ENCODE data around the gene PISD. TPM values are rescaled to one million over a fixed set of nuclear protein-coding genes. Genes with fewer than 3 reads are reported as not detected.

Gene PISD
- total RNA-seq, 4 donors from 2014 or later, result 21.8 to 205 (median 42.2) TPM

GRCh38 chr22:31659246-31659645 is 2.8 kb downstream of the PISD start:
- DNase-seq, result no peak
- intact Hi-C loops (cut with DNase I; ENCODE audit: low total_unique reads), result no loop called here
- H3K27ac ChIP-seq, result no peak overlapping the region

GRCh38 chr22:31654408-31654807 is 7.6 kb downstream of the PISD start:
- no peak for TF ChIP-seq CTCF (IDR thresholded peaks at IDR 0.05)
- TF ChIP-seq POLR2A (IDR thresholded peaks at IDR 0.05), result no peak
- intact Hi-C loops (cut with DNase I; ENCODE audit: low total_unique reads), result no loop called here
- H3K27ac ChIP-seq, result no peak overlapping the region
- H3K27me3 ChIP-seq, result no peaks in the 10 kb centered on the region
- H3K36me3 ChIP-seq, result no peaks in the 10 kb centered on the region
- DNase-seq, result no peak
- no peaks in the 10 kb centered on the region for H3K4me1 ChIP-seq
- no peak overlapping the region for H3K4me3 ChIP-seq
- H3K9me3 ChIP-seq, result no peaks in the 10 kb centered on the region

More at GRCh38 chr22:31659246-31659645, 2.8 kb downstream of the PISD start:
- no peaks in the 10 kb centered on the region for H3K9me3 ChIP-seq
- H3K36me3 ChIP-seq, result no peaks in the 10 kb centered on the region
- no peak overlapping the region for H3K4me3 ChIP-seq
- H3K4me1 ChIP-seq, result no peaks in the 10 kb centered on the region
- no peak for TF ChIP-seq CTCF (IDR thresholded peaks at IDR 0.05)
- no peak for TF ChIP-seq POLR2A (IDR thresholded peaks at IDR 0.05)
- no peaks in the 10 kb centered on the region for H3K27me3 ChIP-seq

GRCh38 chr22:31653944-31654343 is 8.1 kb downstream of the PISD start:
- DNase-seq, result no peak
- TF ChIP-seq POLR2A (IDR thresholded peaks at IDR 0.05) (no peak), CTCF (IDR thresholded peaks at IDR 0.05) (no peak)
- Histone ChIP-seq H3K4me1 (no peaks in the 10 kb centered on the region), H3K36me3 (no peaks in the 10 kb centered on the region), H3K27me3 (no peaks in the 10 kb centered on the region), H3K27ac (no peak overlapping the region), H3K9me3 (no peaks in the 10 kb centered on the region), H3K4me3 (no peak overlapping the region)
- intact Hi-C loops (cut with DNase I; ENCODE audit: low total_unique reads), result no loop called here

GRCh38 chr22:31652911-31653684 is 8.9 kb downstream of the PISD start:
- Histone ChIP-seq H3K27ac (no peak overlapping the region), H3K4me3 (no peak overlapping the region), H3K27me3 (no peaks in the 10 kb centered on the region), H3K4me1 (no peaks in the 10 kb centered on the region), H3K9me3 (no peaks in the 10 kb centered on the region), H3K36me3 (no peaks in the 10 kb centered on the region)
- intact Hi-C loops (cut with DNase I; ENCODE audit: low total_unique reads), result no loop called here
- no peak for DNase-seq
- TF ChIP-seq POLR2A (IDR thresholded peaks at IDR 0.05), result no peak

- no peak overlapping the region for H3K4me3 ChIP-seq
- intact Hi-C loops (cut with DNase I; ENCODE audit: low total_unique reads), result no loop called here
- no peaks in the 10 kb centered on the region for H3K9me3 ChIP-seq
- TF ChIP-seq CTCF (IDR thresholded peaks at IDR 0.05) (no peak), POLR2A (IDR thresholded peaks at IDR 0.05) (no peak)
- DNase-seq, result no peak
- no peaks in the 10 kb centered on the region for H3K36me3 ChIP-seq
- no peaks in the 10 kb centered on the region for H3K4me1 ChIP-seq
- no peak overlapping the region for H3K27ac ChIP-seq
- no peaks in the 10 kb centered on the region for H3K27me3 ChIP-seq
Measured at GRCh38 chr22:31652088-31652487, 9.9 kb downstream of the PISD start.

Data from uterus (tissue), 4 donors.